Panc1 (cell line): ENCODE measurements around the gene MCAM. TPM values are rescaled to one million over a fixed set of nuclear protein-coding genes. Genes with fewer than 3 reads are reported as not detected.

ENCODE experiments used
- ATAC-seq: fragments of 200-7000 bp; cut with Tn5 transposase; 2 replicates; pipeline ENCODE4 v1.9.1; 2020; ENCODE audit warnings: mild to moderate bottlenecking, moderate library complexity
- BruUV-seq: library from RNA; stranded (reverse); fragments of 400-500 nt; replicated peaks from 2 replicates; lab custom pipeline; 2021; lab: Mats Ljungman, UMichigan
- CTCF ChIA-PET: fragments of 300-600 bp; sonication (Branson Sonifier 250); formaldehyde crosslinking; loops from one replicate; lab custom pipeline; 2022; ENCODE audit warnings: antibody characterized with exemption; lab: Charles Lee
- POLR2A ChIA-PET: fragments of 300-600 bp; sonication (Branson Sonifier 250); formaldehyde crosslinking; loops from one replicate; lab custom pipeline; 2022; ENCODE audit warnings: antibody characterized with exemption; lab: Charles Lee
- DNase-seq: peaks from one replicate; pipeline ENCODE4 v3.0.0-alpha.2; 2010; ENCODE audit warnings: low read depth, low spot score
- H3K27ac ChIP-seq: 2 replicates; pipeline ENCODE4 v1.5.1; 2011; ENCODE audit warnings: mild to moderate bottlenecking, low read length, inconsistent platforms
- H3K27me3 ChIP-seq: fragments of 200-500 bp; sonication (Bioruptor generic); 2 replicates; pipeline ENCODE4 v1.6.0; 2014; ENCODE audit warnings: low read length, inconsistent platforms; ENCODE audit not compliant: control insufficient read depth, insufficient read depth
- H3K36me3 ChIP-seq: fragments of 200-500 bp; sonication (Bioruptor generic); 2 replicates; pipeline ENCODE4 v1.5.1; 2014; ENCODE audit warnings: inconsistent platforms, mild to moderate bottlenecking, low read length, moderate library complexity; ENCODE audit not compliant: control insufficient read depth, insufficient read depth
- H3K4me1 ChIP-seq: 2 replicates; pipeline ENCODE4 v1.5.1; 2011; ENCODE audit warnings: inconsistent platforms, mild to moderate bottlenecking, low read length, moderate library complexity; ENCODE audit not compliant: control insufficient read depth, insufficient read depth
- H3K4me3 ChIP-seq, 2 experiments: 2 replicates each; pipeline ENCODE4 v1.5.1; 2011 to 2012; ENCODE audit warnings: low read depth in 2 of 2, low read length in 2 of 2, mild to moderate bottlenecking in 2 of 2, inconsistent platforms in 1 of 2, moderate library complexity in 1 of 2
- H3K9me3 ChIP-seq: fragments of 200-500 bp; sonication (Bioruptor generic); 2 replicates; pipeline ENCODE4 v1.5.1; 2014; ENCODE audit warnings: low read depth, mild to moderate bottlenecking, inconsistent platforms, low read length, moderate library complexity; ENCODE audit not compliant: control insufficient read depth, insufficient read depth
- CTCF ChIP-seq: fragments of 450-650 bp; IDR thresholded peaks from 2 replicates; pipeline ENCODE4 v1.5.1; 2017; ENCODE audit warnings: mild to moderate bottlenecking
- POLR2AphosphoS5 ChIP-seq: IDR thresholded peaks from 2 replicates; pipeline ENCODE4 v1.6.1; 2012; ENCODE audit warnings: mild to moderate bottlenecking, low read depth, low read length, moderate library complexity
- REST ChIP-seq, 2 experiments: IDR thresholded peaks; 2 replicates each; pipeline ENCODE4 v1.6.1; 2011 to 2012; ENCODE audit warnings: low read depth in 2 of 2, control low read depth in 1 of 2, low read length in 1 of 2, mild to moderate bottlenecking in 1 of 2, moderate library complexity in 1 of 2; ENCODE audit not compliant: insufficient read depth in 1 of 2
- SIN3A ChIP-seq: IDR thresholded peaks from 2 replicates; pipeline ENCODE4 v1.6.1; 2012; ENCODE audit warnings: low read depth, mild to moderate bottlenecking, low read length, moderate library complexity, borderline replicate concordance; ENCODE audit not compliant: insufficient read depth
- TCF7L2 ChIP-seq: IDR thresholded peaks from 2 replicates; pipeline ENCODE4 v1.6.1; 2011; ENCODE audit warnings: mild to moderate bottlenecking, low read depth, low read length, inconsistent platforms
- in situ Hi-C: cut with HindIII; loops from 2 replicates; pipeline ENCODE4 v1.10.0; 2016; ENCODE audit warnings: low sequenced_read_pairs, low pct_unique_long_range_greater_than_20kb
- intact Hi-C: fragments of 100-400 bp; cut with micrococcal nuclease; formaldehyde crosslinking; loops from one replicate; pipeline ENCODE4 v1.10.0; 2022; ENCODE audit not compliant: unreplicated experiment
- total RNA-seq: library from RNA; stranded (reverse); gene quantifications from one replicate; pipeline ENCODE4 v1.2.1, GENCODE V29; 2021; ENCODE audit not compliant: unreplicated experiment

Gene MCAM
- total RNA-seq, 1 experiment from 2014 or later, result 27.2 TPM

- no peak for ATAC-seq
- no peak overlapping the region for H3K27ac ChIP-seq
- in situ Hi-C loops (no loop called here), intact Hi-C loops (no loop called here)
- H3K36me3 ChIP-seq, result peaks cover 27% of the 10 kb centered on the region
- no peaks in the 10 kb centered on the region for H3K27me3 ChIP-seq
- ChIA-PET CTCF (no interaction called here), POLR2A (no interaction called here)
- no peak overlapping the region for H3K4me3 ChIP-seq
- BruUV-seq, result no TSS peak
- no peaks in the 10 kb centered on the region for H3K4me1 ChIP-seq
- H3K9me3 ChIP-seq, result no peaks in the 10 kb centered on the region
- TF ChIP-seq SIN3A (no peak), REST (IDR thresholded peaks at IDR 0.05; ENCODE audit: insufficient read depth in 1 of 2, low read depth in 2 of 2, low read length in 1 of 2) (no peak), TCF7L2 (no peak), POLR2AphosphoS5 (no peak), CTCF (no peak)
- no peak for DNase-seq
Measured at GRCh38 chr11:119303227-119303718, 13.7 kb downstream of the MCAM start.

GRCh38 chr11:119300198-119300964 lies 16.5 kb downstream of the MCAM start:
- H3K9me3 ChIP-seq, result no peaks in the 10 kb centered on the region
- DNase-seq (no peak), ATAC-seq (no peak)
- TF ChIP-seq SIN3A, result no peak
- TF ChIP-seq CTCF, result no peak
- no peak for TF ChIP-seq REST (IDR thresholded peaks at IDR 0.05; ENCODE audit: insufficient read depth in 1 of 2, low read depth in 2 of 2, low read length in 1 of 2)
- no peak for TF ChIP-seq POLR2AphosphoS5
- no peak for TF ChIP-seq TCF7L2
- H3K4me3 ChIP-seq, result no peak overlapping the region
- intact Hi-C loops, result no loop called here
- H3K4me1 ChIP-seq, result no peaks in the 10 kb centered on the region
- POLR2A ChIA-PET, result no interaction called here
- in situ Hi-C loops, result no loop called here
- peaks cover 33% of the 10 kb centered on the region for H3K36me3 ChIP-seq
- CTCF ChIA-PET, result no interaction called here
- BruUV-seq, result no TSS peak
- H3K27ac ChIP-seq, result no peak overlapping the region
- no peaks in the 10 kb centered on the region for H3K27me3 ChIP-seq
